OCI-LY3 (cell line): ENCODE results near the gene NEDD4L.
"Not testable (repeated sequence)": the region's sequence is repeated elsewhere in the genome, so short reads cannot be mapped to it uniquely, and the experiment has no call there.

Source experiments
- H2AFZ ChIP-seq: fragments of 200-600, 300-600 bp; shearing (Covaris generic); 2 replicates; pipeline ENCODE4 v1.6.0; 2014; ENCODE audit warnings: antibody characterized with exemption, low read depth, low read length
- H3K27ac ChIP-seq: fragments of 200-600, 300-600 bp; sonication (generic); 2 replicates; pipeline ENCODE4 v1.5.1; 2014; ENCODE audit warnings: mild to moderate bottlenecking, low read length, moderate library complexity, mixed read lengths
- H3K27me3 ChIP-seq: fragments of 200-600, 300-600 bp; sonication (generic); 2 replicates; pipeline ENCODE4 v1.6.1; 2014; ENCODE audit warnings: low read depth, low read length, mixed read lengths
- H3K36me3 ChIP-seq: fragments of 200-600, 300-600 bp; sonication (generic); replicated peaks from 2 replicates; pipeline ENCODE3; 2014; ENCODE audit warnings: low read depth, low read length, mixed read lengths
- H3K4me1 ChIP-seq: fragments of 300-600, 200-600 bp; sonication (generic); 2 replicates; pipeline ENCODE4 v1.6.1; 2014; ENCODE audit warnings: low read length, mixed read lengths
- H3K4me2 ChIP-seq: fragments of 200-600, 300-600 bp; sonication (generic); 2 replicates; pipeline ENCODE4 v1.6.1; 2014; ENCODE audit warnings: low read length, mixed read lengths
- H3K4me3 ChIP-seq: fragments of 300-600, 200-600 bp; sonication (generic); 2 replicates; pipeline ENCODE4 v1.5.1; 2014; ENCODE audit warnings: antibody characterized with exemption, mild to moderate bottlenecking, low read length, moderate library complexity
- H3K79me2 ChIP-seq: fragments of 300-600, 200-600 bp; shearing (Covaris generic); 2 replicates; pipeline ENCODE4 v1.6.1; 2014; ENCODE audit warnings: mild to moderate bottlenecking, low read length, mixed read lengths
- H3K9ac ChIP-seq: fragments of 300-600, 200-600 bp; shearing (Covaris generic); 2 replicates; pipeline ENCODE4 v1.6.0; 2014; ENCODE audit warnings: mild to moderate bottlenecking, low read length, moderate library complexity
- H3K9me3 ChIP-seq: fragments of 200-600, 300-600 bp; shearing (Covaris generic); 2 replicates; pipeline ENCODE4 v1.6.1; 2014; ENCODE audit warnings: low read length, mixed read lengths; ENCODE audit not compliant: insufficient read depth
- H4K20me1 ChIP-seq: fragments of 200-600, 300-600 bp; sonication (generic); 2 replicates; pipeline ENCODE4 v1.6.1; 2016; ENCODE audit warnings: low read length, mixed read lengths; ENCODE audit not compliant: insufficient read depth
- EZH2phosphoT487 ChIP-seq: fragments of 200-600 bp; shearing (Covaris generic); IDR thresholded peaks from 2 replicates; pipeline ENCODE4 v1.6.1; 2018; ENCODE audit warnings: antibody characterized with exemption, mixed run types, low read depth
- TF ChIP-seq, protein P1 (sequence below): fragments of 200-600, 300-600 bp; sonication (generic); IDR thresholded peaks from 2 replicates; pipeline ENCODE4 v1.5.1; 2014; ENCODE audit warnings: antibody characterized with exemption, low read length, low read depth

NEDD4L gene

DNA sequence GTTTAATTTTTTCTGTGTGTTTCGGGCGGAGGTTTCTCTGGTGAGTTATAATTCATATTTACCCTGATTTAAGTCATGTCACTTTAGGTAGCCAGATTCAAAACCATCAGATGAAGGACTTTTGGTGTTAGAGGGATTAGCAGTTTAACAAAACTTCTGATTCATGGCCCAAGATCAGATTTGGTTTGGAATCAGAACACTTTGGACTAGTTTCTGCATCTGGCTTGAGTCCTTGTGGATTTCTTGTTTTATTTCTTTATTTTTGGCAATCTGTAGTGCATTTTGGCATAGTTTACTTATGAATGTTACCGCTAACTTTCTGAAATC is 3.5 kb downstream of the NEDD4L start:
- Histone ChIP-seq H3K36me3 (no peaks in the 10 kb centered on the region), H3K4me3 (no peak overlapping the region), H4K20me1 (peaks cover 39% of the 10 kb centered on the region), H3K9ac (no peak overlapping the region), H3K9me3 (no peaks in the 10 kb centered on the region), H3K27ac (no peak overlapping the region), H3K4me2 (no peak overlapping the region), H3K79me2 (peaks cover 70% of the 10 kb centered on the region), H3K4me1 (peaks cover 34% of the 10 kb centered on the region), H3K27me3 (no peaks in the 10 kb centered on the region), H2AFZ (no peak overlapping the region)
- TF ChIP-seq, protein P1, sequence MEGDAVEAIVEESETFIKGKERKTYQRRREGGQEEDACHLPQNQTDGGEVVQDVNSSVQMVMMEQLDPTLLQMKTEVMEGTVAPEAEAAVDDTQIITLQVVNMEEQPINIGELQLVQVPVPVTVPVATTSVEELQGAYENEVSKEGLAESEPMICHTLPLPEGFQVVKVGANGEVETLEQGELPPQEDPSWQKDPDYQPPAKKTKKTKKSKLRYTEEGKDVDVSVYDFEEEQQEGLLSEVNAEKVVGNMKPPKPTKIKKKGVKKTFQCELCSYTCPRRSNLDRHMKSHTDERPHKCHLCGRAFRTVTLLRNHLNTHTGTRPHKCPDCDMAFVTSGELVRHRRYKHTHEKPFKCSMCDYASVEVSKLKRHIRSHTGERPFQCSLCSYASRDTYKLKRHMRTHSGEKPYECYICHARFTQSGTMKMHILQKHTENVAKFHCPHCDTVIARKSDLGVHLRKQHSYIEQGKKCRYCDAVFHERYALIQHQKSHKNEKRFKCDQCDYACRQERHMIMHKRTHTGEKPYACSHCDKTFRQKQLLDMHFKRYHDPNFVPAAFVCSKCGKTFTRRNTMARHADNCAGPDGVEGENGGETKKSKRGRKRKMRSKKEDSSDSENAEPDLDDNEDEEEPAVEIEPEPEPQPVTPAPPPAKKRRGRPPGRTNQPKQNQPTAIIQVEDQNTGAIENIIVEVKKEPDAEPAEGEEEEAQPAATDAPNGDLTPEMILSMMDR = no peak
- no peak for TF ChIP-seq EZH2phosphoT487

DNA sequence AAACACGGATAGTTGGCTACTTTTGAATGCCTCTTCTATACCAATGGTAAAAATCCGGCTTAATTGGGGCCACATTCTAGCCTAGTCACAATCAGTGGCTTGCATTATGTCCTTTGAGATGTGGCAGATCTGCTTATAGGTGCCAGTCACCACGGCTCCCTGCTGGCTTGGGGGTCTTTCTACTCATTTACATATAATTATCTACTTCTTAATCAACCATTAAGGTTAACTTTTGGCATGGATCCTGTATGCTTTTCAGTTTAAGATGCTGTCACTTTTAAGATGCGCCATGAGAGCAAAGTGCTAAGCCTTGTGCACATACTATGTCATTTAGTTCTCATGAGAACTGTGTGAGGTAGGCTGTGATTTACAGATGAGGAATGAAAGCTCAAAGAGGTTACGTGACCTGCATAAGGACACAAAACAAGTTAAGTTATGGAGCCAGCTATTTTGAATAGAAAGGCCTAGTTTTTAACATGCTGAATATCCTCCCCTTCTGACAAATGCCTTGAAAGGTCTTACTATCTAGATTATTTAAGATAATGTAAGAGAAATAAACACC is 4.1 kb downstream of the NEDD4L start:
- Histone ChIP-seq H3K36me3 (peaks cover 2% of the 10 kb centered on the region), H2AFZ (no peak overlapping the region), H3K4me1 (peaks cover 28% of the 10 kb centered on the region), H3K79me2 (peaks cover 75% of the 10 kb centered on the region), H3K9ac (no peak overlapping the region), H3K4me3 (no peak overlapping the region), H4K20me1 (peaks cover 43% of the 10 kb centered on the region), H3K27me3 (no peaks in the 10 kb centered on the region), H3K4me2 (no peak overlapping the region), H3K27ac (no peak overlapping the region), H3K9me3 (no peaks in the 10 kb centered on the region)
- no peak for TF ChIP-seq EZH2phosphoT487
- TF ChIP-seq, protein P1 = no peak

DNA sequence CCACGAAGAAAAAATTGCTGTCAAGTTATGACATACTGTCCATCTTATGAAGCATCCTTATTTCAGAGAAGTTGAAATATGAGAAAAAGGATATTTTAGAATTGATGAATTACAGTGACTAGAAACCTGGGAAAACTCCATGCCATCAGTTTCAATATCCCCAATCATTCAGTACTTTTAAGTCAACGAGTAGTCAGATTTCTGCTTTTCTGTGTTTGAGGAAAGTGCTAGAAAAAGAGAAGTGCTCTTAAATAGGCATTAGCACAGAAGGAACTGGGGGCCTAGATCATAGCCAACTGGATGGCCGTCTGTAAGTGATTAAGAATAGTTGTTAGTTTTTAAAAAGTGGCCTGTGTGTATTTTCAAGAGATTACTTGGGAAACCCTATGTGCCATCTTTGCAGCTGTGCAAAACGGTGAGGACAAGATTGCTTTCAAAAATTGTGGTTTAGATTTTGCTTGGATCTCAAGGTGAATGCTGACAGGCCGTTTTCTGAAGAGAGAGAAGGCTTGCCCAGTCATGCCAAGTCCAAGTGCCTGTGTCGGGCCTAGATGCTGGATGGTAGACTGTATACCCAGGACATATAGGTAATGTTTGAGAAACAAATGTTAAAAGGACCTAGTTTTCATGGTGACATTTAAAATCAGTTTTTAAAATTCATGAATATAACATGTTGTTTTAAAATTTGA is 5.1 kb downstream of the NEDD4L start:
- Histone ChIP-seq H3K27ac (no peak overlapping the region), H3K4me2 (no peak overlapping the region), H3K4me1 (peaks cover 28% of the 10 kb centered on the region), H3K9ac (no peak overlapping the region), H4K20me1 (peaks cover 43% of the 10 kb centered on the region), H3K79me2 (peaks cover 82% of the 10 kb centered on the region), H2AFZ (no peak overlapping the region), H3K36me3 (peaks cover 8% of the 10 kb centered on the region), H3K9me3 (no peaks in the 10 kb centered on the region), H3K27me3 (no peaks in the 10 kb centered on the region), H3K4me3 (no peak overlapping the region)
- TF ChIP-seq, protein P1 = no peak
- no peak for TF ChIP-seq EZH2phosphoT487

DNA sequence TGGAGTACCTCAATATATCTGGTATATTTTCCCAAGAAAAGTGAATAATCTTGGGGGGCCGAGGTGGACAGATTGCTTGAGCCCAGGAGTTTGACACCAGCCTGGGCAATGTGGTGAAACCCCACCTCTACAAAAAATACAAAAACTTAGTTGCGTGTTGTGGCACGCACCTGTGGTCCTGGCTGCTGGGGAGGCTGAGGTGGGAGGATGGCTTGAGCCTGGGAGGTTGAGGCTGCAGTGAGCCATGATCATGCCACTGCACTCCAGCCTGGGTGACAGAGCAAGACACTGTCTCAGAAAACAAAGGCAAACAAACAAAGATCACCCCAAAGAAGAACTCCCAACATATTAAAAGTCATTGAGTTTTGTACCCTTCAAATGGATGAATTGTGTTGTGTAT is 6.9 kb downstream of the NEDD4L start:
- not testable (repeated sequence) for H3K27ac ChIP-seq, H3K4me2 ChIP-seq, H3K9me3 ChIP-seq, H3K9ac ChIP-seq, H2AFZ ChIP-seq, H3K4me3 ChIP-seq, H3K27me3 ChIP-seq
- H3K36me3 ChIP-seq = peaks cover 14% of the 10 kb centered on the region
- H3K4me1 ChIP-seq = peaks cover 32% of the 10 kb centered on the region
- H4K20me1 ChIP-seq = peaks cover 39% of the 10 kb centered on the region
- H3K79me2 ChIP-seq = peaks cover 82% of the 10 kb centered on the region
